ENCODE results near the gene VAV3. TPM values are rescaled to one million over a fixed set of nuclear protein-coding genes. Genes with fewer than 3 reads are reported as not detected.

VAV3 gene
- total RNA-seq, 2 experiments from 2014 or later, result 5.5 to 5.6 TPM

GRCh38 chr1:107879927-107880326 is 85.1 kb downstream of the VAV3 start:
- Histone ChIP-seq H3K27ac (ENCODE audit: low read depth in 1 of 2, low read length in 2 of 2) (no peak overlapping the region), H3K4me1 (ENCODE audit: insufficient read depth, low read length) (no peaks in the 10 kb centered on the region), H3K36me3 (ENCODE audit: insufficient read depth, low read length) (no peaks in the 10 kb centered on the region), H3K27me3 (ENCODE audit: control insufficient read depth in 1 of 2, insufficient read depth in 2 of 2, low read length in 2 of 2) (no peaks in the 10 kb centered on the region), H3K9me3 (ENCODE audit: control insufficient read depth in 1 of 2, insufficient read depth in 1 of 2, low read length in 2 of 2) (no peaks in the 10 kb centered on the region), H3K4me3 (ENCODE audit: low read length) (no peak overlapping the region)
- intact Hi-C loops (cut with DNase I, micrococcal nuclease), result no loop called here
- Mint-ChIP-seq H3K27me3 (no peaks in the 10 kb centered on the region), H3K36me3 (ENCODE audit: low read depth) (no peaks in the 10 kb centered on the region), H3K4me3 (no peak overlapping the region), H3K9me3 (no peaks in the 10 kb centered on the region), H3K27ac (no peak overlapping the region), H3K4me1 (ENCODE audit: low read depth) (peaks cover 5% of the 10 kb centered on the region)
- ChIA-PET POLR2A (no interaction called here), CTCF (no interaction called here)
- DNase-seq (no peak), ATAC-seq (ENCODE audit: poor library complexity) (no peak)
- no peak for TF ChIP-seq CTCF (IDR thresholded peaks at IDR 0.05)

GRCh38 chr1:107879346-107879745 is 85.6 kb downstream of the VAV3 start:
- ATAC-seq (ENCODE audit: poor library complexity) (no peak), DNase-seq (no peak)
- no peaks in the 10 kb centered on the region for H3K9me3 Mint-ChIP-seq
- no peaks in the 10 kb centered on the region for H3K27me3 Mint-ChIP-seq
- H3K4me3 ChIP-seq (ENCODE audit: low read length), result no peak overlapping the region
- ChIA-PET POLR2A (no interaction called here), CTCF (no interaction called here)
- no peaks in the 10 kb centered on the region for H3K36me3 ChIP-seq (ENCODE audit: insufficient read depth, low read length)
- peaks cover 5% of the 10 kb centered on the region for H3K4me1 Mint-ChIP-seq (ENCODE audit: low read depth)
- H3K27me3 ChIP-seq (ENCODE audit: control insufficient read depth in 1 of 2, insufficient read depth in 2 of 2, low read length in 2 of 2), result no peaks in the 10 kb centered on the region
- no peaks in the 10 kb centered on the region for H3K36me3 Mint-ChIP-seq (ENCODE audit: low read depth)
- H3K27ac ChIP-seq (ENCODE audit: low read depth in 1 of 2, low read length in 2 of 2), result no peak overlapping the region
- H3K27ac Mint-ChIP-seq, result no peak overlapping the region
- no peak overlapping the region for H3K4me3 Mint-ChIP-seq
- no peaks in the 10 kb centered on the region for H3K4me1 ChIP-seq (ENCODE audit: insufficient read depth, low read length)
- TF ChIP-seq CTCF (IDR thresholded peaks at IDR 0.05), result no peak
- no peaks in the 10 kb centered on the region for H3K9me3 ChIP-seq (ENCODE audit: control insufficient read depth in 1 of 2, insufficient read depth in 1 of 2, low read length in 2 of 2)
- intact Hi-C loops (cut with DNase I, micrococcal nuclease), result no loop called here

GRCh38 chr1:107877745-107878144 is 87.2 kb downstream of the VAV3 start:
- no peaks in the 10 kb centered on the region for H3K9me3 ChIP-seq (ENCODE audit: control insufficient read depth in 1 of 2, insufficient read depth in 1 of 2, low read length in 2 of 2)
- H3K27ac Mint-ChIP-seq, result no peak overlapping the region
- H3K36me3 Mint-ChIP-seq (ENCODE audit: low read depth), result no peaks in the 10 kb centered on the region
- H3K27me3 ChIP-seq (ENCODE audit: control insufficient read depth in 1 of 2, insufficient read depth in 2 of 2, low read length in 2 of 2), result no peaks in the 10 kb centered on the region
- H3K4me1 ChIP-seq (ENCODE audit: insufficient read depth, low read length), result no peaks in the 10 kb centered on the region
- intact Hi-C loops (cut with DNase I, micrococcal nuclease), result no loop called here
- ChIA-PET CTCF (no interaction called here), POLR2A (no interaction called here)
- H3K9me3 Mint-ChIP-seq, result no peaks in the 10 kb centered on the region
- no peak overlapping the region for H3K27ac ChIP-seq (ENCODE audit: low read depth in 1 of 2, low read length in 2 of 2)
- peaks cover 5% of the 10 kb centered on the region for H3K4me1 Mint-ChIP-seq (ENCODE audit: low read depth)
- no peak for ATAC-seq (ENCODE audit: poor library complexity)
- H3K4me3 ChIP-seq (ENCODE audit: low read length), result no peak overlapping the region
- DNase-seq, result peak in 2 of 14 experiments; percentile 30 to 34
- no peaks in the 10 kb centered on the region for H3K27me3 Mint-ChIP-seq
- no peak for TF ChIP-seq CTCF (IDR thresholded peaks at IDR 0.05)
- no peak overlapping the region for H3K4me3 Mint-ChIP-seq
- no peaks in the 10 kb centered on the region for H3K36me3 ChIP-seq (ENCODE audit: insufficient read depth, low read length)

All from CD4-positive, alpha-beta T cell (primary cell).